ENCODE data around the gene NDST1.

- TF ChIP-seq CTCF (IDR thresholded peaks at IDR 0.05; ENCODE audit: insufficient read depth, low read length, poor library complexity, severe bottlenecking) (no peak), EZH2phosphoT487 (conservative IDR thresholded peaks at IDR 0.05; ENCODE audit: low read length) (no peak)
Observed at GRCh38 chr5:150492621-150493020, 15.3 kb upstream of the NDST1 start.
